PC-3 (cell line): Measurements from ENCODE around the gene GNG11. TPM values are rescaled to one million over a fixed set of nuclear protein-coding genes. Genes with fewer than 3 reads are reported as not detected.

Source experiments
- ATAC-seq: fragments of 200-7000 bp; cut with Tn5 transposase; 2 replicates; pipeline ENCODE4 v1.9.1; 2020; ENCODE audit warnings: mild to moderate bottlenecking, moderate library complexity
- Bru-seq: library from RNA; stranded (reverse); fragments of 400-500 nt; gene quantifications from one replicate; lab custom pipeline; 2021; lab: Mats Ljungman, UMichigan
- BruChase-seq, 2 experiments: library from RNA; stranded (reverse); fragments of 400-500 nt; gene quantifications; one replicate each; lab custom pipeline; 2021; lab: Mats Ljungman, UMichigan
- BruUV-seq: library from RNA; stranded (reverse); fragments of 400-500 nt; replicated peaks from 2 replicates; lab custom pipeline; 2021; lab: Mats Ljungman, UMichigan
- CTCF ChIA-PET: fragments of 300-600 bp; sonication (Branson Sonifier 250); formaldehyde crosslinking; loops from one replicate; lab custom pipeline; 2022; ENCODE audit warnings: antibody characterized with exemption; lab: Charles Lee
- POLR2A ChIA-PET: fragments of 300-600 bp; sonication (Branson Sonifier 250); formaldehyde crosslinking; loops from one replicate; lab custom pipeline; 2022; ENCODE audit warnings: antibody characterized with exemption; ENCODE audit not compliant: unreplicated experiment; lab: Charles Lee
- DNase-seq: peaks from one replicate; pipeline ENCODE4 v3.0.0-alpha.2; 2015
- H2AFZ ChIP-seq: fragments of 300-600 bp; sonication (generic); 2 replicates; pipeline ENCODE4 v1.6.0; 2016; ENCODE audit warnings: antibody characterized with exemption, low read length
- H3F3A ChIP-seq: fragments of 300-600 bp; sonication (generic); one replicate; pipeline ENCODE4 v1.6.0; 2017; ENCODE audit warnings: antibody characterized with exemption, low read length, control low read depth, mild to moderate bottlenecking; ENCODE audit not compliant: unreplicated experiment
- H3K27ac ChIP-seq: fragments of 300-600 bp; sonication (generic); 2 replicates; pipeline ENCODE4 v1.5.1; 2016; ENCODE audit warnings: mild to moderate bottlenecking, low read length
- H3K27me3 ChIP-seq: fragments of 300-600 bp; sonication (generic); 2 replicates; pipeline ENCODE4 v1.6.1; 2016; ENCODE audit warnings: low read length, mixed read lengths
- H3K36me3 ChIP-seq: fragments of 300-600 bp; sonication (generic); 2 replicates; pipeline ENCODE4 v1.6.1; 2016; ENCODE audit warnings: low read depth, mixed run types, low read length, mixed read lengths
- H3K4me1 ChIP-seq: fragments of 300-600 bp; sonication (generic); 2 replicates; pipeline ENCODE4 v1.5.1; 2016; ENCODE audit warnings: low read length; ENCODE audit not compliant: insufficient read depth
- H3K4me2 ChIP-seq: fragments of 300-600 bp; sonication (generic); 2 replicates; pipeline ENCODE4 v1.6.0; 2016; ENCODE audit warnings: low read length
- H3K4me3 ChIP-seq: fragments of 300-600 bp; sonication (generic); 2 replicates; pipeline ENCODE4 v1.5.1; 2016; ENCODE audit warnings: mild to moderate bottlenecking, low read length, mixed read lengths
- H3K79me2 ChIP-seq: fragments of 300-600 bp; sonication (generic); 2 replicates; pipeline ENCODE4 v1.6.1; 2017; ENCODE audit warnings: low read length, mixed read lengths
- H3K9ac ChIP-seq: fragments of 300-600 bp; sonication (generic); 2 replicates; pipeline ENCODE4 v1.6.0; 2016; ENCODE audit warnings: mild to moderate bottlenecking, low read length
- H3K9me2 ChIP-seq: fragments of 300-600 bp; sonication (generic); replicated peaks from 2 replicates; pipeline ENCODE4 v1.6.1; 2016; ENCODE audit warnings: mixed run types, low read length, mixed read lengths
- H3K9me3 ChIP-seq: fragments of 300-600 bp; sonication (generic); 2 replicates; pipeline ENCODE4 v1.6.1; 2016; ENCODE audit warnings: low read length, mixed read lengths
- H4K20me1 ChIP-seq: fragments of 300-600 bp; sonication (generic); 2 replicates; pipeline ENCODE4 v1.6.1; 2016; ENCODE audit warnings: low read length, mixed read lengths
- CTCF ChIP-seq: fragments of 300-600 bp; sonication (generic); conservative IDR thresholded peaks from 2 replicates; pipeline ENCODE4 v1.5.1; 2017; ENCODE audit warnings: antibody characterized with exemption, low read depth, mild to moderate bottlenecking, low read length
- EZH2 ChIP-seq: fragments of 300-600 bp; sonication (generic); IDR thresholded peaks from one replicate; pipeline ENCODE4 v1.6.1; 2017; ENCODE audit warnings: antibody characterized with exemption, mild to moderate bottlenecking, low read length; ENCODE audit not compliant: unreplicated experiment
- EZH2phosphoT487 ChIP-seq: fragments of 300-600 bp; sonication (generic); IDR thresholded peaks from 2 replicates; pipeline ENCODE4 v1.6.1; 2018; ENCODE audit warnings: mild to moderate bottlenecking, antibody characterized with exemption, low read length, borderline replicate concordance
- intact Hi-C: fragments of 100-400 bp; cut with micrococcal nuclease; formaldehyde crosslinking; loops from 2 replicates; pipeline ENCODE4 v1.9.0; 2023
- long read RNA-seq: library from polyadenylated mRNA; unstranded; transcript quantifications from one replicate; pipeline ENCODE4 v2.0.0, GENCODE V29; 2021; ENCODE audit not compliant: unreplicated experiment
- total RNA-seq: library from RNA; depleted of rRNA; stranded (reverse); fragments of >200 nt; gene quantifications from 2 replicates; pipeline ENCODE4 v1.2.3, GENCODE V29; 2014; rRNA removed

Gene GNG11
- 3.0 and 4.4 TPM in 2 replicates for total RNA-seq
- percentile 68 among the genes with signal in this experiment for Bru-seq, nascent RNA
- BruChase-seq, experiment 1, labeled RNA remaining after a 6-hour chase = percentile 77 among the genes with signal in this experiment
- percentile 52 among the genes with signal in this experiment for BruChase-seq, experiment 2, labeled RNA remaining after a 2-hour chase
- long read RNA-seq, transcript GNG11-201 (2 exons, 3,055 nt) = major isoform, 23 of 24 reads
- long read RNA-seq, partial matches to known transcripts = 1 of 24 reads
- long read RNA-seq, other reads (novel, unspliced or antisense) = 0 of 24 reads

GRCh38 chr7:93921607-93922566, at the start of gene GNG11:
GNG11 (plus strand) TSS chr7:93921735; CDS start chr7:93922138, 403 bp downstream.
- Histone ChIP-seq H3K9me2 (no peaks in the 10 kb centered on the region), H3K27ac (peak within 1 kb of the TSS; percentile 68), H3K9ac (peak within 1 kb of the TSS; percentile 73), H3K9me3 (no peaks in the 10 kb centered on the region), H4K20me1 (no peaks in the 10 kb centered on the region), H3K4me1 (no peaks in the 10 kb centered on the region), H3K36me3 (no peaks in the 10 kb centered on the region), H3K79me2 (0 out of 2 replicates have a peak, but pooled peaks cover 6% of the 10 kb centered on the region), H3K27me3 (no peaks in the 10 kb centered on the region), H2AFZ (peak within 1 kb of the TSS; percentile 88), H3K4me2 (peak within 1 kb of the TSS; percentile 83), H3F3A (no peaks in the 10 kb centered on the region), H3K4me3 (peak within 1 kb of the TSS; percentile 73)
- intact Hi-C loops = loop anchor here (2.0 to 5.0 kb wide), 2 partner anchors 31 to 35 kb away; partner anchors contain the start of gene TFPI2
- CTCF ChIA-PET = interaction anchor here (0.6 to 1.2 kb wide), 4 partner anchors 19 to 474 kb away, joined by 3 to 5 read pairs (median 4); no protein-coding TSS in a partner anchor
- TF ChIP-seq CTCF (no peak), EZH2phosphoT487 (no peak), EZH2 (no peak)
- POLR2A ChIA-PET = interaction anchor here (1.0 kb wide), 1 partner anchor 260 kb away, joined by 12 read pairs; no protein-coding TSS in a partner anchor
- ATAC-seq = peak; percentile 87
- DNase-seq = peak; percentile 65
- TSS peak; percentile 62 for BruUV-seq

- H3K9me3 ChIP-seq = no peaks in the 10 kb centered on the region
- CTCF ChIA-PET = no interaction called here
- no peaks in the 10 kb centered on the region for H4K20me1 ChIP-seq
- intact Hi-C loops = no loop called here
- no peak overlapping the region for H3K4me2 ChIP-seq
- no peak overlapping the region for H3K27ac ChIP-seq
- no peaks in the 10 kb centered on the region for H3F3A ChIP-seq
- H3K27me3 ChIP-seq = no peaks in the 10 kb centered on the region
- no peak for ATAC-seq
- H3K79me2 ChIP-seq = no peaks in the 10 kb centered on the region
- H2AFZ ChIP-seq = no peak overlapping the region
- no peak for DNase-seq
- no TSS peak for BruUV-seq
- H3K36me3 ChIP-seq = no peaks in the 10 kb centered on the region
- TF ChIP-seq EZH2phosphoT487 (no peak), CTCF (no peak), EZH2 (no peak)
- POLR2A ChIA-PET = no interaction called here
- no peak overlapping the region for H3K4me3 ChIP-seq
- H3K4me1 ChIP-seq = no peaks in the 10 kb centered on the region
- H3K9me2 ChIP-seq = no peaks in the 10 kb centered on the region
- H3K9ac ChIP-seq = no peak overlapping the region
Observed at GRCh38 chr7:93873998-93874574, 47.4 kb upstream of the GNG11 start.
